K562 (cell line): Measurements from ENCODE around the gene IL23A. TPM values are rescaled to one million over a fixed set of nuclear protein-coding genes. Genes with fewer than 3 reads are reported as not detected.
A peak's percentile ranks its signal among the peaks of the same experiment; 100 is the strongest.

ENCODE experiments used
- PHTF2 ChIP-seq: fragments of 250-450 bp; sonication (Bioruptor Pico); IDR thresholded peaks from 2 replicates; pipeline ENCODE4 v1.5.0; 2021; ENCODE audit warnings: mild to moderate bottlenecking
- polyA plus RNA-seq, 8 experiments: library from polyadenylated mRNA; depleted of rRNA in 4 of 8; stranded (reverse) in 5 of 8; unstranded in 3 of 8; fragments of >200 nt; fragmentation: Nextera tagmentation in 2 of 8; fragmentation: Illumina TruSeq in 1 of 8; extraction: Ambion mirVana in 2 of 8; extraction: Trizol in 1 of 8; gene quantifications; 2 replicates each; pipeline versions ENCODE4 v1.2.1 to v1.2.3, GENCODE V29; 2011 to 2014; ENCODE audit warnings: inconsistent platforms in 1 of 8, missing spikeins in 1 of 8
- total RNA-seq, 7 experiments: library from RNA; depleted of rRNA in 6 of 7; stranded (reverse); fragments of >200 nt in 6 of 7; fragmentation: Illumina TruSeq in 2 of 7; extraction: Trizol in 2 of 7; gene quantifications; 2 replicates each; pipeline versions ENCODE4 v1.2.1 to v1.2.3, GENCODE V29; 2011 to 2021; ENCODE audit warnings: low replicate concordance in 1 of 7
- TF ChIP-seq, protein P1 (sequence below): fragments of 200-800 bp; sonication (Bioruptor generic); IDR thresholded peaks from 2 replicates; pipeline ENCODE4 v1.6.1; 2016; ENCODE audit warnings: missing genetic modification characterization, missing compliant biosample characterization
- TF ChIP-seq, protein P2 (sequence below): fragments of 450-650 bp; formaldehyde crosslinking; IDR thresholded peaks from 2 replicates; pipeline ENCODE4 v1.4.0; 2020; ENCODE audit warnings: mild to moderate bottlenecking, moderate library complexity
- TF ChIP-seq, protein P3 (sequence below): sonication (generic); formaldehyde crosslinking; IDR thresholded peaks from 2 replicates; pipeline ENCODE4 v1.8.1; 2022; ENCODE audit warnings: missing genetic modification reagents
- TF ChIP-seq, protein P4 (sequence below): sonication (generic); formaldehyde crosslinking; IDR thresholded peaks from 2 replicates; pipeline ENCODE4 v1.4.0; 2020; ENCODE audit warnings: mild to moderate bottlenecking, missing genetic modification reagents
- TF ChIP-seq, protein P5 (sequence below): fragments of 450-650 bp; formaldehyde crosslinking; IDR thresholded peaks from 2 replicates; pipeline ENCODE4 v1.4.0; 2020; ENCODE audit warnings: mild to moderate bottlenecking
- TF ChIP-seq, protein P6 (sequence below): sonication (generic); formaldehyde crosslinking; IDR thresholded peaks from 2 replicates; pipeline ENCODE4 v1.8.0; 2022; ENCODE audit warnings: mild to moderate bottlenecking, low read depth, missing genetic modification reagents

Gene IL23A
- total and polyA plus RNA-seq, 9 of the 15 experiments (the other 6 are each of a cell fraction or from before 2014, with no cell fraction given) = 4.4 to 37.2 (median 9.6) TPM

DNA sequence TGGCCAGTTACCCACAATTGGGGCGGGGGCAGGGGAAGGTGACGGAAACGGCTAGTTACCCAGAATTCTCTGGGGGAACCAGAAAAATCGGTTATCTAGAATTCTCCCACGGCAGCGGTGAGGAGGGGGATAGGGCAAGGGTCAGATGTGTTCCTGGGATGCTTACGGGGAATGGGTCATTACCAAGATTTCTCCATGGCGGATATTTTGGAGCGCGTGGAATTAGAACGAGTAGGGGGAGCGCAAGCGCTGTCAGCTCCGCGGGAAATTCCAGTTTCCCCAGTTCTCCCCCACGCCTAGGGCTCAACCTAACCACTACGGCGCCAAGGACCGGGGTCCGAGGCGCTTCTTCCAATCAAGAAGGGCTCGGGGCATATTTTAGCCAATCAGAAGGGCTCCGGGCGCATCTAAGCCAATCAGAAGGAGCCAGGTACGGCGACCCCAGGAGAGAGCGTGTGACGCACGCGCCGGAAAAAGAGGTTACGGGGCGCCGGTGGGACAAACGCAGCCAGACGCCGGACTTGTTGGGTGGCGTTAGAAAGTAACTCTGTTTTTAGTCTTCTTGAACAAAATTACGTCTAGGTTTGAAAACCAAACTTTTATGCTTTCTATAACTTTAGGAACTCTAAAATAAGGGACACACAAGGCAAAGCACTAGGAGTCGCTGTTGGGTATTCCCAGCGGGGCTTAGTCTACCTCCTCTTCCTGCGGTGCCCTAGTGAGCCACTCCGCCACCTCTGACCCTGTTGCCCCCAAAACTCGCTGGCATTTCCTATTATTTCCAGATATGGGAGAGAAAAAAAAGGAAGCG, 4.8 kb upstream of the IL23A start, which contains the start of gene PAN2 (continued):
- TF ChIP-seq, protein P1, sequence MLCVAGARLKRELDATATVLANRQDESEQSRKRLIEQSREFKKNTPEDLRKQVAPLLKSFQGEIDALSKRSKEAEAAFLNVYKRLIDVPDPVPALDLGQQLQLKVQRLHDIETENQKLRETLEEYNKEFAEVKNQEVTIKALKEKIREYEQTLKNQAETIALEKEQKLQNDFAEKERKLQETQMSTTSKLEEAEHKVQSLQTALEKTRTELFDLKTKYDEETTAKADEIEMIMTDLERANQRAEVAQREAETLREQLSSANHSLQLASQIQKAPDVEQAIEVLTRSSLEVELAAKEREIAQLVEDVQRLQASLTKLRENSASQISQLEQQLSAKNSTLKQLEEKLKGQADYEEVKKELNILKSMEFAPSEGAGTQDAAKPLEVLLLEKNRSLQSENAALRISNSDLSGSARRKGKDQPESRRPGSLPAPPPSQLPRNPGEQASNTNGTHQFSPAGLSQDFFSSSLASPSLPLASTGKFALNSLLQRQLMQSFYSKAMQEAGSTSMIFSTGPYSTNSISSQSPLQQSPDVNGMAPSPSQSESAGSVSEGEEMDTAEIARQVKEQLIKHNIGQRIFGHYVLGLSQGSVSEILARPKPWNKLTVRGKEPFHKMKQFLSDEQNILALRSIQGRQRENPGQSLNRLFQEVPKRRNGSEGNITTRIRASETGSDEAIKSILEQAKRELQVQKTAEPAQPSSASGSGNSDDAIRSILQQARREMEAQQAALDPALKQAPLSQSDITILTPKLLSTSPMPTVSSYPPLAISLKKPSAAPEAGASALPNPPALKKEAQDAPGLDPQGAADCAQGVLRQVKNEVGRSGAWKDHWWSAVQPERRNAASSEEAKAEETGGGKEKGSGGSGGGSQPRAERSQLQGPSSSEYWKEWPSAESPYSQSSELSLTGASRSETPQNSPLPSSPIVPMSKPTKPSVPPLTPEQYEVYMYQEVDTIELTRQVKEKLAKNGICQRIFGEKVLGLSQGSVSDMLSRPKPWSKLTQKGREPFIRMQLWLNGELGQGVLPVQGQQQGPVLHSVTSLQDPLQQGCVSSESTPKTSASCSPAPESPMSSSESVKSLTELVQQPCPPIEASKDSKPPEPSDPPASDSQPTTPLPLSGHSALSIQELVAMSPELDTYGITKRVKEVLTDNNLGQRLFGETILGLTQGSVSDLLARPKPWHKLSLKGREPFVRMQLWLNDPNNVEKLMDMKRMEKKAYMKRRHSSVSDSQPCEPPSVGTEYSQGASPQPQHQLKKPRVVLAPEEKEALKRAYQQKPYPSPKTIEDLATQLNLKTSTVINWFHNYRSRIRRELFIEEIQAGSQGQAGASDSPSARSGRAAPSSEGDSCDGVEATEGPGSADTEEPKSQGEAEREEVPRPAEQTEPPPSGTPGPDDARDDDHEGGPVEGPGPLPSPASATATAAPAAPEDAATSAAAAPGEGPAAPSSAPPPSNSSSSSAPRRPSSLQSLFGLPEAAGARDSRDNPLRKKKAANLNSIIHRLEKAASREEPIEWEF (CRISPR knock-in tag) = peak; percentile 86
- TF ChIP-seq, protein P2, sequence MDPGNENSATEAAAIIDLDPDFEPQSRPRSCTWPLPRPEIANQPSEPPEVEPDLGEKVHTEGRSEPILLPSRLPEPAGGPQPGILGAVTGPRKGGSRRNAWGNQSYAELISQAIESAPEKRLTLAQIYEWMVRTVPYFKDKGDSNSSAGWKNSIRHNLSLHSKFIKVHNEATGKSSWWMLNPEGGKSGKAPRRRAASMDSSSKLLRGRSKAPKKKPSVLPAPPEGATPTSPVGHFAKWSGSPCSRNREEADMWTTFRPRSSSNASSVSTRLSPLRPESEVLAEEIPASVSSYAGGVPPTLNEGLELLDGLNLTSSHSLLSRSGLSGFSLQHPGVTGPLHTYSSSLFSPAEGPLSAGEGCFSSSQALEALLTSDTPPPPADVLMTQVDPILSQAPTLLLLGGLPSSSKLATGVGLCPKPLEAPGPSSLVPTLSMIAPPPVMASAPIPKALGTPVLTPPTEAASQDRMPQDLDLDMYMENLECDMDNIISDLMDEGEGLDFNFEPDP (CRISPR knock-in tag) = no peak
- TF ChIP-seq, protein P3, sequence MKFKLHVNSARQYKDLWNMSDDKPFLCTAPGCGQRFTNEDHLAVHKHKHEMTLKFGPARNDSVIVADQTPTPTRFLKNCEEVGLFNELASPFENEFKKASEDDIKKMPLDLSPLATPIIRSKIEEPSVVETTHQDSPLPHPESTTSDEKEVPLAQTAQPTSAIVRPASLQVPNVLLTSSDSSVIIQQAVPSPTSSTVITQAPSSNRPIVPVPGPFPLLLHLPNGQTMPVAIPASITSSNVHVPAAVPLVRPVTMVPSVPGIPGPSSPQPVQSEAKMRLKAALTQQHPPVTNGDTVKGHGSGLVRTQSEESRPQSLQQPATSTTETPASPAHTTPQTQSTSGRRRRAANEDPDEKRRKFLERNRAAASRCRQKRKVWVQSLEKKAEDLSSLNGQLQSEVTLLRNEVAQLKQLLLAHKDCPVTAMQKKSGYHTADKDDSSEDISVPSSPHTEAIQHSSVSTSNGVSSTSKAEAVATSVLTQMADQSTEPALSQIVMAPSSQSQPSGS (CRISPR knock-in tag) = no peak
- TF ChIP-seq, protein P4, sequence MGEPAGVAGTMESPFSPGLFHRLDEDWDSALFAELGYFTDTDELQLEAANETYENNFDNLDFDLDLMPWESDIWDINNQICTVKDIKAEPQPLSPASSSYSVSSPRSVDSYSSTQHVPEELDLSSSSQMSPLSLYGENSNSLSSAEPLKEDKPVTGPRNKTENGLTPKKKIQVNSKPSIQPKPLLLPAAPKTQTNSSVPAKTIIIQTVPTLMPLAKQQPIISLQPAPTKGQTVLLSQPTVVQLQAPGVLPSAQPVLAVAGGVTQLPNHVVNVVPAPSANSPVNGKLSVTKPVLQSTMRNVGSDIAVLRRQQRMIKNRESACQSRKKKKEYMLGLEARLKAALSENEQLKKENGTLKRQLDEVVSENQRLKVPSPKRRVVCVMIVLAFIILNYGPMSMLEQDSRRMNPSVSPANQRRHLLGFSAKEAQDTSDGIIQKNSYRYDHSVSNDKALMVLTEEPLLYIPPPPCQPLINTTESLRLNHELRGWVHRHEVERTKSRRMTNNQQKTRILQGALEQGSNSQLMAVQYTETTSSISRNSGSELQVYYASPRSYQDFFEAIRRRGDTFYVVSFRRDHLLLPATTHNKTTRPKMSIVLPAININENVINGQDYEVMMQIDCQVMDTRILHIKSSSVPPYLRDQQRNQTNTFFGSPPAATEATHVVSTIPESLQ (CRISPR knock-in tag) = peak; percentile 48; the same call in 1 of the 2 replicates
- TF ChIP-seq, protein P5, sequence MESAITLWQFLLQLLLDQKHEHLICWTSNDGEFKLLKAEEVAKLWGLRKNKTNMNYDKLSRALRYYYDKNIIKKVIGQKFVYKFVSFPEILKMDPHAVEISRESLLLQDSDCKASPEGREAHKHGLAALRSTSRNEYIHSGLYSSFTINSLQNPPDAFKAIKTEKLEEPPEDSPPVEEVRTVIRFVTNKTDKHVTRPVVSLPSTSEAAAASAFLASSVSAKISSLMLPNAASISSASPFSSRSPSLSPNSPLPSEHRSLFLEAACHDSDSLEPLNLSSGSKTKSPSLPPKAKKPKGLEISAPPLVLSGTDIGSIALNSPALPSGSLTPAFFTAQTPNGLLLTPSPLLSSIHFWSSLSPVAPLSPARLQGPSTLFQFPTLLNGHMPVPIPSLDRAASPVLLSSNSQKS = no peak
- TF ChIP-seq, protein P6, sequence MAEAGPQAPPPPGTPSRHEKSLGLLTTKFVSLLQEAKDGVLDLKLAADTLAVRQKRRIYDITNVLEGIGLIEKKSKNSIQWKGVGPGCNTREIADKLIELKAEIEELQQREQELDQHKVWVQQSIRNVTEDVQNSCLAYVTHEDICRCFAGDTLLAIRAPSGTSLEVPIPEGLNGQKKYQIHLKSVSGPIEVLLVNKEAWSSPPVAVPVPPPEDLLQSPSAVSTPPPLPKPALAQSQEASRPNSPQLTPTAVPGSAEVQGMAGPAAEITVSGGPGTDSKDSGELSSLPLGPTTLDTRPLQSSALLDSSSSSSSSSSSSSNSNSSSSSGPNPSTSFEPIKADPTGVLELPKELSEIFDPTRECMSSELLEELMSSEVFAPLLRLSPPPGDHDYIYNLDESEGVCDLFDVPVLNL (CRISPR knock-in tag) = peak; percentile 46; the same call in 1 of the 2 replicates
- no peak for TF ChIP-seq PHTF2 (CRISPR knock-in tag)
